Glutamatergic neuron (in vitro differentiated cells): Measurements from ENCODE around the gene DGKB. TPM values are rescaled to one million over a fixed set of nuclear protein-coding genes. Genes with fewer than 3 reads are reported as not detected.

Experiments used
- DNase-seq: peaks from one replicate; pipeline ENCODE4 v3.0.0; 2022
- H3K27ac Mint-ChIP-seq: one replicate; pipeline ENCODE4 v1.8.0; 2020; ENCODE audit warnings: mild to moderate bottlenecking, mixed read lengths, inconsistent platforms; ENCODE audit not compliant: unreplicated experiment
- H3K27me3 Mint-ChIP-seq: one replicate; pipeline ENCODE4 v1.8.0; 2020; ENCODE audit warnings: mild to moderate bottlenecking, moderate library complexity, mixed read lengths, inconsistent platforms; ENCODE audit not compliant: unreplicated experiment
- H3K36me3 Mint-ChIP-seq: one replicate; pipeline ENCODE4 v1.8.0; 2020; ENCODE audit warnings: mild to moderate bottlenecking, mixed read lengths, inconsistent platforms; ENCODE audit not compliant: unreplicated experiment
- H3K4me1 Mint-ChIP-seq: one replicate; pipeline ENCODE4 v1.8.0; 2020; ENCODE audit warnings: mild to moderate bottlenecking, low read depth, mixed read lengths, inconsistent platforms; ENCODE audit not compliant: unreplicated experiment
- H3K4me3 Mint-ChIP-seq: one replicate; pipeline ENCODE4 v1.8.0; 2020; ENCODE audit warnings: mild to moderate bottlenecking, mixed read lengths, inconsistent platforms; ENCODE audit not compliant: unreplicated experiment
- H3K9me3 Mint-ChIP-seq: one replicate; pipeline ENCODE4 v1.8.0; 2020; ENCODE audit warnings: mild to moderate bottlenecking, moderate library complexity, mixed read lengths, inconsistent platforms; ENCODE audit not compliant: unreplicated experiment
- CTCF ChIP-seq: fragments of 200-600 bp; sonication (generic); IDR thresholded peaks from one replicate; pipeline ENCODE4 v1.5.0; 2021; ENCODE audit not compliant: partially characterized antibody, unreplicated experiment
- total RNA-seq: library from RNA; stranded (reverse); fragmentation: NEBNext Ultra II Directional; extraction: Animal tissue kit (Norgen Biotek cat#: 25700); gene quantifications from one replicate; pipeline ENCODE4 v1.2.1, GENCODE V29; 2021; ENCODE audit not compliant: unreplicated experiment

The DGKB gene
- total RNA-seq, 1 donor from 2014 or later, result 57.8 TPM

GRCh38 chr7:14303536-14303935 is 599.0 kb downstream of the DGKB start:
- Mint-ChIP-seq H3K4me3 (no peak overlapping the region), H3K27me3 (no peaks in the 10 kb centered on the region), H3K4me1 (no peaks in the 10 kb centered on the region), H3K9me3 (peaks cover 1% of the 10 kb centered on the region), H3K27ac (no peak overlapping the region), H3K36me3 (no peaks in the 10 kb centered on the region)
- TF ChIP-seq CTCF, result no peak
- no peak for DNase-seq

GRCh38 chr7:14294637-14295036 is 607.9 kb downstream of the DGKB start:
- DNase-seq, result no peak
- Mint-ChIP-seq H3K27ac (no peak overlapping the region), H3K9me3 (peaks cover 1% of the 10 kb centered on the region), H3K36me3 (peaks cover 8% of the 10 kb centered on the region), H3K4me3 (no peak overlapping the region), H3K4me1 (no peaks in the 10 kb centered on the region), H3K27me3 (peaks cover 2% of the 10 kb centered on the region)
- no peak for TF ChIP-seq CTCF

GRCh38 chr7:14293434-14293833 is 609.1 kb downstream of the DGKB start:
- Mint-ChIP-seq H3K27ac (no peak overlapping the region), H3K36me3 (peaks cover 8% of the 10 kb centered on the region), H3K4me1 (peaks cover 5% of the 10 kb centered on the region), H3K4me3 (no peak overlapping the region), H3K27me3 (peaks cover 2% of the 10 kb centered on the region), H3K9me3 (peaks cover 1% of the 10 kb centered on the region)
- no peak for DNase-seq
- no peak for TF ChIP-seq CTCF

- H3K4me1 Mint-ChIP-seq, result peaks cover 7% of the 10 kb centered on the region
- peaks cover 8% of the 10 kb centered on the region for H3K36me3 Mint-ChIP-seq
- peaks cover 1% of the 10 kb centered on the region for H3K9me3 Mint-ChIP-seq
- no peak overlapping the region for H3K4me3 Mint-ChIP-seq
- no peak for DNase-seq
- H3K27me3 Mint-ChIP-seq, result peaks cover 2% of the 10 kb centered on the region
- no peak for TF ChIP-seq CTCF
- H3K27ac Mint-ChIP-seq, result no peak overlapping the region
Measured at GRCh38 chr7:14292737-14293136, 609.8 kb downstream of the DGKB start.

GRCh38 chr7:14289957-14290356 is 612.6 kb downstream of the DGKB start:
- no peak for TF ChIP-seq CTCF
- Mint-ChIP-seq H3K36me3 (no peaks in the 10 kb centered on the region), H3K4me1 (peaks cover 16% of the 10 kb centered on the region), H3K27me3 (no peaks in the 10 kb centered on the region), H3K4me3 (no peak overlapping the region), H3K9me3 (no peaks in the 10 kb centered on the region), H3K27ac (no peak overlapping the region)
- DNase-seq, result no peak
